ENCODE data around the gene TMUB2.

TMUB2 gene

DNA sequence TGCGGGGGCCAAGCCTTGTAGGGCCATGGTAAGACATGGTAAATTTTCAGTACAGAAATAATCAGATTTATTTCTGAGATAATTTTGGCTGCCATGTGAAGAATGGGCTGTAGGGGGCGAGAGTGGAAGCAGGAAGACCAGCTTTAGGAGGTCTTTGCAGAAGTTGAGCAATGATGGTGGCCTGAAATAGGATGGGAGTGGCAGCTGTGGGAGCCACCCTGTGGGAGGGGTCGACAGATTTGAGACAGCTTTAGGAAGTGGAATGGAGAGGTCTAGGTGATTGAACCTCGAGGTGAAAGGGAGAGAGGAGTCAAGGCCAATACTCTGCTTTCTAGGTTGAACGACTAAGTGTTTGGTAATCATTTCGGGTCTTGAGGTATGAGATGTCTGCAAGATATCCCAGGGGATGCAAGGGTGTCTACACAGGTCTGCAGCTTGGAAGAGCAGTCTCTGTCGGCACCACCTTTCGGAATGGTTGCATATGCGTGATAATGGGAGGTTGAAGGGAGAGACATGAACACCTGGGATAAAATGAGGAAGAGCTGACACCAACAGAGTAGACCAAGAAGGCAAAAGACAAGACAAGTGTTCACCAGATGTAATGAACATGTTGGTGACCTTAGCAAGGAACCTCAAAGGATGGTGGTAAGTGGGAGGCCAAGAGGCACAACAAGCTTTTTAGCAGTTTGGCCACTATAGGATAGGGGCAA is 17.1 kb downstream of the TMUB2 start:
- no peak for DNase-seq

DNA sequence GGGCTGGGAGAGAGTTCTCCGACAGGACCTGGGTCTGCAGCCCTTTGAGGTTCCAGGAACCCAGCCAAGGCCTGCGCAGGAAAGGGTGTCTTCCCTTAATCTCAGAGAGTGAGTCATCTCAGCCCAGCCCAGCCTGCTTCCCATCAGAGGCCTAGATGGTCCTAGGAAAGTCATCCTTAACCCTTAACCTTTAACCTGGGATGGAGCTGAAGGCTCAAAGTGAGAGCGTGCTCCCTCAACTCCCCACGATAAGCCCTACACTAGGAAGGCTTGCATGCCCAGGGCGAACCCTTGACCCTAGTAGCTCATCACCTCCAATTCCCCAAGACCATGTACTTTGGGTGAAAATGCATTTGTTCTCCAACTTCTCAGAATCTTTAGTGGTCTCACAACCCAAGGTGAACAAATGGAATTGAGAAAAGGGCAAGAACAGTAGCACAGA is 17.7 kb downstream of the TMUB2 start:
- DNase-seq = no peak

DNA sequence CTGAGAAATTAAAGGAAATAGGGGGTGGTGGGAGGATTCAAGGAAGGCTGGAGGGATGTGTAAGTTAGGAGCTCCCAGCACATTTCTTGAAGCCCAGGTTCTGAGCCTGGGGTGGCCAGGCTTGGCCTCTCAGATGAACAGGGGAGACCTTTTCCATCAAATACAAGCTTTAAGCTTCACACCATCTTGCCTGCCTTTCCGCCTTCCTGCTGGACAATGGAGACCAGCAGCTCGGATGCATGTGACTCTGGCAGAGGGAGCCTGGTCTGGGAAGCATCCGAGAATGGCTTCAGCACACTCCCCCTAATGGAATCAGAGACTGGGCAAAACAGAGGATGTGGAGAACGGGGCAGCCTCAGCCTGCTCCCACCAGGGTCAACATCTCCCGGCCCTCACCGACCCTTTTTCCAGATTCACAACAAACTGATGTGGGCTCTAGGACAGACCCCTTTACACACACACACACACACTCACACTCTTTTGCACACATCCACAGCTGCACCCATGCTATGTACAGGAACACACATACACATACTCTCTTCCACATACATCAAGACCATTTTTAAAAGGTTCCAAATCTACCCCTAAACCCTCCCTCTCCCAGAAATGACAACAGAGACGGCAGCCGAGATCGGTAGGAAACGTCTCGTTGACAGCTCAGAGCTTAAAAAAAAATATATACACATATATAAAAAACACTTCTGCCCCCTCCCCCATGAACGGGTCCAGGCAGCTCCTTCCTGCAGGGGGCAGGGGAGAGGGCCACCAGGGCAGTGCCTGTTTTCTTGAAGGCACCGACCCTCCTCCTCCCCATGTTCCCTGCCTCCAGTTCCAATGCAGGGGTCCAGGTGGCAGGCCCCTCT is 19.4 kb downstream of the TMUB2 start:
- DNase-seq = no peak

DNA sequence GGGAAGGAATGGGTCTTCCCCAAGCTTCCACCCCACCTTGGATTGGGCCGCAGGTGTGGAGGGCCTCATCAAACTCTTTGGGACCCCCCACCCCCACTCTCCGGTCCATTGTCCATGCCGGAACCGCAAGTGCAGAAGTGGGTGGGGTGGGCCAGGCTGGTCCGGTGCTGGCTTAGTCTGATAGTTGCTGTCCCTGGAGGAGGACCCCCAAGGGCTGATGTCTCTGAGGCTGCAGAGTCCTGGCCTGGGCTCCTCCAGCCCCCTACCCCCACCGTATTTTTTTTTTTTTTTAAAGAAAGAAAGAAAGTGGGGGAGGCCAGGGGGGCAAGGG is 20.0 kb downstream of the TMUB2 start:
- DNase-seq = no peak

DNA sequence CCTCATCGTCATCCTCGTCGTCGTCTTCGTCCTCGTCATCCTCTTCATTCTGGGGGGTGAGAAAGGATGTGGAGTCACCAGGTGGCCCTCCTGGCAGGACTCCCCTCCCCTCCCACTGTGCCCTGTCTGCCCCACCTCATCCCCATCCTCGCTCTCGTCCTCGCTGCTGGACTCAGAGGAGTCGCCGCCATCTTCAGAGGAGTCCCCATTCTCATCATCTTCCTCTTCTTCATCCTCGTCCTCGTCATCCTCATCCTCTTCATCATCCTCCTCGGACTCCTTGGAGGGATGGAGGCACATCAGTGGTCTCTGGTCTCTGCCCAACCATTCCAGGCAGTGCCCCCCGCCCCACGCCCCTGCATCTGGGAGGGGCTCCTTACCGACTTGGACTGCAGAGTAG is 20.5 kb downstream of the TMUB2 start:
- DNase-seq = no peak

DNA sequence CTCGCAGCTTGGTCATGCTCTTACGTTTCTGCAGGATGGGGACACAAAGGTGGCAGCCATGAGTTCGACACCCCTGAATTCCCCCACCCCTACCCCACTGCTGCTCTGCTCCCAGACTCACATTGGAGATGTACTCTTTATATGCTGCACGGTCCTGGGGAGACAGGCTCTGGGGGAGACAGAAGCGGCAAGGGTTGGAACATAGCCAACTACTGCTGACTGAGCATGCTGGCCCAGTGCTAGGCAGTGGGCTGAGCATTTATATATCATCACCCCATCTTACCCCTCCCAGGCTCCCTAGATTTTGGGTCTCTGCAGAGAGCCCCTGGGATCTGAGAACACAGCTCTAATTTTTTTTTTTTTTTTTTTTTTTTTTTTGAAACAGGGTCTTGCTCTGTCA is 21.0 kb downstream of the TMUB2 start:
- DNase-seq = no peak

DNA sequence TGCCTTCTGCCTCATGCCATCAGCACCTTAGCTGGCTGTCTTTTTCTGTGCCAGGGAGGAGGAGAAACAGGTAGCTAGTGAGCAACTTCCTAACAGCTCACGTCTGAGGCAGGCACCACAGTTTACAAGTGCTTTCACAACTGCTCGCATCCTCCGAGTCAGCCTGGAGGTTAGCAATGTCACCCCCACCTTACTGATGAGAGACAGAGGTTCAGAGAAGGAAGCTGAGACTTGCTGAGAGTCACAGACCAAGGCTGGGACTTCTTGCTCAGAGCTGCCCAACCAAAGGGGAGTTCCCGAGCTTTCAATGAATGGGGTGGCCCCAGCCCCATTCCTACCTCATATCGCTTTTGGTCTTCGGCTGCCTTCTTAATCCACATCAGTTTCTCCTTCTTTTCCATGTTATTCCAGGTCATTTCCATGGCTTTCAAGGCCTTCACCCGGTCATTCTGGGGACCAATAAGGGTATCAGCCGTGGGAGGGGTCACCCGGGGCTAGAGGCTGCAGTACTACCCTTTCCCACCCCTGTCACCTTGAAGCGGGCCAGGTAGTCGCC is 23.1 kb downstream of the TMUB2 start:
- no peak for DNase-seq

DNA sequence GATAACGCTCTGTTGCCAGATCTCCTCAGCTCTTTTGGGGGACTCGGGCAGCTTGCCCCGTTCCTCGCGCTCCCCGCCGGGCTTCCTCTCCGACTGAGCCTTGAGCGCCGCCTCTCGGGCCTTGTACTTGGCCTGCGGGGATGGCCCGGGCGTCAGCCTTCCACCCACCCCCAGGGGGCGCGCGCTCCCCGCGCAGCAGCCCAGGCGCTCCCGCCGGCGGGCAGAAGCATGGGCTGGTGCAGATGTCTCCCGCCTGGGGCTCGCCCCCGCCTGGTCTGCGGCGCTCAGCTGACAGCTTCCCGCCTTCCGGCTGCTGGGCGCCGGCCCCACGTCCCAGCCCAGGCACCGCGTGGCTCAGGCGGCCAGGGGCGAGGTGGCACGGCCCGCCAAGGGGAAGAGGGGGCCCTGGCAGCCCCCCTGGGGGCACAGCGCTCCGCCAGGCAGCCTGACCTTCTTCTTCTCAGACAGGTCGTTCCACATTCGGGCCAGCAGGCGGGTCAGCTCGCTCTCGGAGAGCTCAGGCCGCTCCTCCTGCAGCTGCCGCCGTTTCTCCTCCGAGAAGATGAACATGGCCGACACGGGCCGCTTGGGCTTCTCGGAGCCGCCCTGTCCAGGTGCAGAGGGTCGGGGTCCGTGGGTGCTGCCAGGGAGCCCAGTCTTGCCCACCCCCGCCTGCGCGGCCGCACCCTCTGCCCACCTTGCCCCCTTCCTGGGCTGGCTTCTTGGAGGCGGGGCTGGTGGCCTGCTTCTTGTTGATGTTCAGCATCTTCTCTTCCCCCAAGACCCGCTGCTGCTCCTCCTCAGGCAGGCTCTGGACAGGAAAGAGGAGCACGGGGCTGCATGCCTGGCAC is 23.8 kb downstream of the TMUB2 start:
- peak; percentile 26 for DNase-seq

DNA sequence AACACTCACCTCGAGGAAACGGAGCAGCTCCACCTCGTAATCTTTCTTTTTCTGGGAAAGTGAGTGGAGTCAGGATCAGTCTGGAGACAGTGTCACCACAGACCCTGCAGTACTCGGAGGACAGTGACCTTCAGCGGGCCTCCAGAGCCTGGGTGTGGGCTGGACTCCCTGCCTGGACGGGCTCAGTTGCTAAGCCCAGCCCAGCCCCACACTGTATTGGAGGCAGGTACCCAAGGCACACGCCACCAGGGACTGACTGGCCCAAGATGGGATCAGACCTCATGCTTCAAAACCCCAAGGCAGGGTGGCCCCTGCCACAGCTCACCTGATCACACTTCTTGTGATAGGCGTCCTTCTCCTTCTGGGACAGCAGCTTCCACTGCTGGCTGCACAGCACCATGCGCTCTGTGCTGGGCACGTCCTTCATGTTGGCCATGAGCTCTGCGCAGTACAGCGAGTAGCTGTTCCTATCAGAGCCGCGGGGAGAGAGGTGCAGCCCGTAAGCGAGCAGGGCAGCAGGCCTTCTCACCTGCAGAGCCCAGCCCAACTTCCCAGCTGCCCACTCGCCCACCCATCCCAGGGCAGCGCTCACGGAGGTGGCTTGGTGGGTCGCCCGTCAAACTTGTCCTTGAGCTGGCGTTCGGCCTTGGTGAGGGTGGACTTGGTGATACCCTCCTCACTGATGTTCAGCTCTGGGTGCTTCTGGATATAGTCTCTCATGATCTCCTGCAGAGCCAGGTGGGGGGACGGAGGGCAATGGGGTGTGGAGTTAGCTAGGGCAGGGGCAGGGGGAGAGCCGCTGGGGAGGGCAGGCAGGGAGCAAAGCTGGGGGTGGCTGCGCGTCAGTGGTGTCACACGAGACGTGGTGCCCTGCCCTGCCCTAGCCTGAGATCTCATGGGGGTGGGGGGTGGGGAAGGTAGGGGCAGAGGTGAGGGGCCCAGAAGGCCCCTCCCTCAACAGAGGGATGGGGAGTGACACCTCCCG is 24.8 kb downstream of the TMUB2 start:
- no peak for DNase-seq

DNA sequence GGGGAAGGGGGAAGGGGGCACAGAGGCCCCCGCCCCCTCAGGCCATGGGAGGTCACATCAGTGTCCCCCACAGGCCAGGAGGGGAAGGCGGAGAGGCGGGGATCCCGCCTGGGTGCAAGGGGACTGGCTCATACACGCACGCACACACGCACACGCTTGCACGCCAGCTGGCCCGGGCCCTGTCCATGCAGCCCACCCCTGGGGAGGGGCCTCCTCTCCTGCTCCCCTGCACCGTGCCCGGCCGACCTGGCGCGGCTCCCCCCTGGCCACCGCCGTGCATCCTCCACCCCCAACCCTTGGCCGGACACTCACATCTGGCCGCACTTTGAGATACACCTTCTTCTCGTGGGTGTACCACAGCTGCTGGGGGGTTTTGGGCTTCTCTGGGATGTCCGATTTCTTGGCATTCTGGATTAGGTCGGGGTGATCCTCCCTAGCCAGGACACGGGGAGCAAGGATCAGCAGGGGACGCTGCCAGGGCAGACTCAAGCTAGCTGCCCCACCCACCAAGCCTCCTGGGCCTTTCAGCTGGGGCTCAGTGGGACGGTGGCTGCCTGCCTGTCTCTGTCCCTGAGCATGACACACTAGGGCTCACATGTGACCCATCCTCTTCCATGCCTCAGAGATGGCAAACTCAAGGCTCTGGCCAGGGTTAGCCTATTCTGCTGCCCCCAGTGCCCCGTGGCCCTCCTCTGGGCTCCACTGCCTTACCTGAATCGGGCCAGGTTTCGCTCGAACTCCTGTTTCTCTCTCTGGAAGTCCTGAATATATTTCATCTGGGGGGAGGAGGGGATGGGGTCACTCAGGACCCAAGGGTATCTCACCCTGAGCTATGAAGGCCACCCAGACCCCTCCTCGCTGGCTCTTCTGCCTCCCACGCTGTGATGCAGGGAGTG is 26.0 kb downstream of the TMUB2 start:
- no peak for DNase-seq

DNA sequence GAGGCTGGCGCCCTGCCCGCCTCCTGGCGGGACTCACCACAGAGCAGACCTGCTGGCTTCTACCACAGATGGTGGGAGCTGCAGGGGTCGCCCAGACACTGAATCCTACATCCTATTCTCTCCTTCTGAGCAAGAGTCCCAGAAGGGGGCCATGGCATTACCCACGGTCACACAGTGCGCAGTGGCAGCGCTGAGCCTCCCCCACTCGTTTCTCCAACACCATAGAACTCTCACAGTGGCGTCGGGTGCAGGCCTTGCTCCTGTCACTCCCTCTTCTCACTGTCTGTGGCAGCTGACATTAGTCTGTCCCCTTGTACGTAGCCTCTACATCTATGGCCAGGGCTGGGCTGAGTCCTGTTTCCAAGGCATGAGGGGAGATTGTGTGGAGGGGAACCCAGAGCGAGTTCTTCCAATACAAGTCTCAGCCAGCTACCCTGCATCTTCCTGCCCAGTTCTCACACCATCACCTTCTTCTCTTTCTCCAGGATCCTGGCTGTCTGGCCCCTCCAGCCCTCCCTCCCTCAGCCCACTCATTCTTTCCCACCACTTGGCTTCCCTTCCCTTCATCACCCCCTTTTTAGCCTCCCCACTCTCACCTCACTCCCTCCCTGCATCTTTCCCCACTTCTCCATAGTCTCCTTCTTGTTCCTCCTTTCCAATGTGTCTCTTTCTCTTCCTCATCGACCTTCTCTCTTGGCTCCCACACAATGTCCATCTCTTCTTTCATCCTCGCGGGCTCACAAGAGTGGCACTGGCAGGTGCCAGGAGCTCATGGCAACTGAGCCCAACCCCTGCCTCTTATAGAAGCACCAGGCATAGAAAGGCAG is 26.8 kb downstream of the TMUB2 start:
- DNase-seq = no peak

DNA sequence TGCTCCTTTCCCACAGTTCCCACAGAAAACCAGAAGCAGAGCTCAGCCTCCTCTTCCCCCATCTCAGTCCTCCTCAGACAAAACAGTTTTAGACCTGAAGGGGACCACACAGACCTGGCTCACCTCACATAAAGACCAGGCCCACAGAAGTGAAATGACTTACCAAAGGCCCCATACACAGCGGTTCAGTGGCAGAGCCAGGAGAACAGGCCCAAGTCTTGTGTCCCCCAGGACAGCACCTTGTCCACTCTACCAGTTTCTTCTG is 27.4 kb downstream of the TMUB2 start:
- DNase-seq = no peak

DNA sequence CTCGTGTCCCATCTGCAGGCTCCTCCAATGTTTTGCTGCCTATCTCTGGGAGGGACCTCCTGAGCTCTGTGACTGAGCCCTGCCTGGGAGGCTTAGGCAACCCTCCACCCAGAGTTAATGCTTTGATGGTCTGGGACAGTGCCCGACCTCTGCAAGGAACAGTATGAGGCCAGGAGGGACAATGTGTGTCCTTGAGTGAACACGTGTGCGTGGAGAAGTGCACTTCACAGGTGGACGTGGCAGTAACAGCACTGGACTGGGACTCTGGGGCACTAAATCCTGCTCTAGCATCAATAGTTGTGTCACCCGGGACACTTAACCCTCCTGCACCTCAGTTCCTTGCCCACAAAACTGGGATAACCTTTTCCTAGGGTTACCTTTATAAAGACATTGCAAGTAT is 28.1 kb downstream of the TMUB2 start:
- DNase-seq = no peak

DNA sequence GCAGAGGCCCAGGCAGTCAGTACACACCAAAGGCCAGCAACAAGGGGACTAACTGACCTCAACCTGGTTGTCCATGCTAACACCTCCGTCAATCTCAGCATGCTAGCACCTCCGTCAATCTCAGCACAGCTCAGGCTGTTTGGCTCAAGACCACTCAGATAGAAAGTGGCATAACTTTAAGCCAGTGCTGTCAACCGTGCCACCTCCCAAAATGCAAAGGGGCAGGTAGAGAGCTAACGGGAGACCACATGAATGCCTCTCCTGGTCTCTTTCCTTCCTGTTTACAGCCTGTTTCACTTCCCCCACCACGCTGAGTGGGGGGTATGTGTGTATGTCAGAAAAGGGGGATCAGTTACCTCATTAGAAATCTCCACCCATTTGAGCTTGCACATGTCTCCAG is 29.4 kb downstream of the TMUB2 start:
- DNase-seq = no peak

DNA sequence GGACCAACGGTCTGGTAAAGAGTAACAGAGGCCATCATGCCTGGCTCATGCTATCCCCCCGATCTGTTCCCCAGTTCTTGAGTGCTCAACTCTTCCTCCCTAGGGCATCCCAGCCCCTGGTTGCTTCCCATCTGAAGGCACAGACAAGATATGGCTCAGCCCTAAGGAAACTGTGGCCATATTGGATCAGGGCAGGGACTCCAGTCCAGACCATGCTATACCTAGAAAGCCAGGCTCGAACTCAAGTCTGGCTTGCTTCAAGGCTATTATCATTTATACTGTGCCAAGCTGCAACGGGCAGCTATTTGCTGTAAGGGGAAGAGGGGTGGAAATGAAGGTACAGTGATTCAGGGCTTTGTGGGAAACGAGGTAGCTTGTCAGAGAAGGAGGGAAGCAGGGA is 29.9 kb downstream of the TMUB2 start:
- no peak for DNase-seq

DNA sequence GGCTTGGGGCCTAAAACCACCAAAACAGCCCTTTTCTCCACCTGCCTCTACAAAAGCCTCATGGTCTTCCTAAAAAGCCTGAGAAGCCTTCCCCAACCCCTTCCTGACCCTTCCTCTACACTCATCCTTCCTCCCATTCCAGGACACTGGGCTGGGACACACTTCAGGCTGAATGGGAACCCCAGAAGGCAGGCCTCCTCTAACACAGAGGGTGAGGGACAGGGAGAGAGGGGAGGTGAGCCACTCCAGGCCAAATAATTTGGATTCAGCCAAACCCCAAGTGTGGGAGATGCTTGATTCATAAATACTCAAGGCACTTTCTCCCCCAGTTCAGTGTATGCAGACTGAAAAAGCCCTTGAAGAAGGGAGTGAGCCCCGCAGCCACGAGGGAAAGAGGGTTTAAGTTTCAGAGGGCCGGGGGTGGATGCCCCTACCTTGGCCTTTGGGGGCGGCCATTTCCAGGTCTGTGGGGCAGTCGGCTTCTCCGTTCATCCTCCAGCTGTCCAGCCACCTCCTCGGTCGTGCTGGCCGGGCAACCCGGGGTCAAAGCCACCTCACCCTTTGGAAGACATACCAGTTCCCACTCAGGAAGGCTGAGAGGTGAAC is 31.1 kb downstream of the TMUB2 start:
- DNase-seq = no peak

DNA sequence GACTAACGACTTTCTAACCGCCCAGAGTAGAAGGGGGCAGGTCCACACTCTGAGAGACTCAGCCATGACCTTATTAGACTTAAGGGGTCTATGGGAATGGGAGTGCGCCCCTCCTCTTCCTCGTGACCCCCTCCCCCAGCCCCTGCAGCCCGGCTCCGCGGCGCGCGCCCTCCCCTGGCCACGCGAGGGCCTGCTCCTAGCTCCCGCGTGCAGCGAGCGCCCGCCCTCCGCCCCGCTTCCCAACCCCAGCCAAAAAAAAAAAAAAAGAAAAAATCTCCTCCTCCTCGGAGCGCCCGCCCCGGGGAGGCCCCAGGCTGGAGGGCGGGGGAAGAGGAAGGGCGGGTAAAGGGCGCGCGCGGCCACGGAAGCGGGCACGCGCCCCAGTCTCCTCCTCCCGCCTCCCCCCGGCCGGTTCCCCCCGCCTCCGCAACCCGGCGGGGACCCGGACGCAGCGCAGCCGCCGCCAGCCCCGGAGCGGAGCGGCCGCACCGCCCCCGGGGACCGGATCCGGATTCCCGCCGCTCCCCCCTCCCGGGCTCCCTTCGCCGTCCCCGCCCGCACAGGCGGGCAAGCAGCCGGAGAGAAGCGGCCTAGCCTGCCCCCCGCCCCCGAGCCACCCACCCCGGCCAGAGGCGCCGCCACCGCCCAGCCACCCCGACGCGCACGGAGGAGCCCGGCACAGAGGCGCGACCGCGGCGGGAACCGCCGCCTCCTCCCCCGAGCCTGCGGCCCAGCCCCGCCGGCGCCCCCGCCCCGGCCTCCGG is 31.8 kb downstream of the TMUB2 start:
- peak; percentile 34 for DNase-seq

DNA sequence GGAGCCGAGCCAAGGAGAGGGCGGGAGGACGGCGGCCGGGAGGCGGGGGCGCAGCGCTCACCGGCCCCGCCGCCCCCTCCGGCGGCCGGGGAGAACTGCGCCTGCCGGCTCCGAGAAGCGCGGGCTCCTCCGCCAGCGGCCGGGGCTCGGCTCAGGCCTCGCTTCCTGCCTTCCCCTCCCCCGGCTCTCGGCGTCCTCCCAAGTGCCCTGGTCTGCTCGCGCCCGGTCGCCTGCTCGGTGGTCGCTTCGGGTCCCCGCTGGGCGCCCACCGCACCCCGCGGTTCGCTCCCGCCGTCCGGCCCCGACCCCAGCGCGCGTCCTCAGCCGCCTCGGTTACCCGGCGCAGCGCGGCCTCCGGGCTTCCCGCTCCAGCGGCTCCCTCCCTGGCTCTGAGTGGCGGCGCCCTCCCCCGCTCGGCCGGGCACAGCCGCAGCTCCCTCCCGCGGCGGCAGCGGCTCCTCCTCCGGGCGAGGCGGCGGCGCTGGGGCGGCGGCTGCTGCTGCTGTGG is 32.4 kb downstream of the TMUB2 start:
- DNase-seq = no peak

Data from NCI-H2029 treated with DMSO at 0.1 percent for 48 hours (cell line).